ENCODE data around the gene P3H2. TPM values are rescaled to one million over a fixed set of nuclear protein-coding genes. Genes with fewer than 3 reads are reported as not detected.

P3H2 gene
- total and polyA plus RNA-seq, 11 donors, result 0.55 to 24.8 (median 3.8) TPM

GRCh38 chr3:190105876-190106275 is 14.8 kb downstream of the P3H2 start:
- WGBS, 4 donors, result 57 to 70% (median 63%) methylated on average over 1 of the region's 1 CpG
- H3K36me3 ChIP-seq, result no peaks in the 10 kb centered on the region
- no peak for ATAC-seq
- H3K9me3 ChIP-seq, result no peaks in the 10 kb centered on the region
- no peak for DNase-seq
- H3K4me3 ChIP-seq, result no peak overlapping the region
- intact Hi-C loops (cut with DNase I), result no loop called here
- TF ChIP-seq CTCF (IDR thresholded peaks at IDR 0.05), result no peak
- no peak for TF ChIP-seq POLR2A (IDR thresholded peaks at IDR 0.05)
- no peak overlapping the region for H3K27ac ChIP-seq
- H3K4me1 ChIP-seq, result peaks cover 0 to 19% (median 5%) of the 10 kb centered on the region in 12 donors
- H3K27me3 ChIP-seq, result no peaks in the 10 kb centered on the region

GRCh38 chr3:190101320-190102011 is 19.2 kb downstream of the P3H2 start:
- H3K27ac ChIP-seq, result peak overlapping the region in 7 of 12 donors; percentile 17 to 75 (median 61)
- intact Hi-C loops (cut with DNase I), result no loop called here
- no peak for TF ChIP-seq CTCF (IDR thresholded peaks at IDR 0.05)
- no peak for TF ChIP-seq POLR2A (IDR thresholded peaks at IDR 0.05)
- H3K27me3 ChIP-seq, result no peaks in the 10 kb centered on the region
- H3K4me1 ChIP-seq, result peaks cover 0 to 28% (median 2%) of the 10 kb centered on the region in 12 donors
- DNase-seq, result peak in 1 of 5 donors; percentile 29
- peak in 2 of 4 donors; percentile 24 to 49 for ATAC-seq
- no peaks in the 10 kb centered on the region for H3K9me3 ChIP-seq
- WGBS, 4 donors, result 19 to 46% (median 34%) methylated on average over 8 of the region's 8 CpGs
- peak overlapping the region in 9 of 12 donors; percentile 18 to 50 (median 33) for H3K4me3 ChIP-seq
- no peaks in the 10 kb centered on the region for H3K36me3 ChIP-seq

GRCh38 chr3:190099099-190099498 is 21.6 kb downstream of the P3H2 start:
- DNase-seq (no peak), ATAC-seq (no peak)
- Histone ChIP-seq H3K27me3 (no peaks in the 10 kb centered on the region), H3K27ac (no peak overlapping the region), H3K4me1 (peaks cover 0 to 36% (median 5%) of the 10 kb centered on the region in 12 donors), H3K9me3 (no peaks in the 10 kb centered on the region), H3K36me3 (no peaks in the 10 kb centered on the region), H3K4me3 (no peak overlapping the region)
- WGBS, 4 donors, result 83 to 87% (median 85%) methylated on average over 6 of the region's 6 CpGs
- TF ChIP-seq CTCF (IDR thresholded peaks at IDR 0.05) (no peak), POLR2A (IDR thresholded peaks at IDR 0.05) (no peak)
- intact Hi-C loops (cut with DNase I), result no loop called here

GRCh38 chr3:190097617-190098016 is 23.1 kb downstream of the P3H2 start:
- peaks cover 0 to 49% (median 7%) of the 10 kb centered on the region in 12 donors for H3K4me1 ChIP-seq
- intact Hi-C loops (cut with DNase I), result no loop called here
- H3K27ac ChIP-seq, result no peak overlapping the region
- TF ChIP-seq CTCF (IDR thresholded peaks at IDR 0.05) (no peak), POLR2A (IDR thresholded peaks at IDR 0.05) (no peak)
- no peaks in the 10 kb centered on the region for H3K27me3 ChIP-seq
- no peak overlapping the region for H3K4me3 ChIP-seq
- no peak for ATAC-seq
- WGBS, 4 donors, result 68 to 83% (median 75%) methylated on average over 3 of the region's 3 CpGs
- no peaks in the 10 kb centered on the region for H3K9me3 ChIP-seq
- H3K36me3 ChIP-seq, result no peaks in the 10 kb centered on the region
- no peak for DNase-seq
